Endothelial cell of umbilical vein (primary cell): Measurements from ENCODE around the gene KMT2B. TPM values are rescaled to one million over a fixed set of nuclear protein-coding genes. Genes with fewer than 3 reads are reported as not detected.

Experiments
- BruUV-seq: library from RNA; stranded (reverse); fragments of 400-500 nt; replicated peaks from 2 replicates; lab custom pipeline; 2021; lab: Mats Ljungman, UMichigan
- CTCF ChIA-PET: fragments of 300-600, 350-600 bp; sonication (Branson Sonifier 250); formaldehyde crosslinking; loops from one replicate; lab custom pipeline; 2021; ENCODE audit warnings: antibody characterized with exemption, inconsistent platforms; lab: Charles Lee
- POLR2A ChIA-PET: fragments of 300-600, 350-600 bp; sonication (Branson Sonifier 250); formaldehyde crosslinking; loops from one replicate; lab custom pipeline; 2021; ENCODE audit warnings: antibody characterized with exemption, inconsistent platforms; lab: Charles Lee
- DNase-seq: peaks from one replicate; pipeline ENCODE4 v3.0.0-alpha.2; 2011; ENCODE audit warnings: low read depth, low spot score
- FAIRE-seq: peaks from 2 replicates; lab custom pipeline; 2011; peaks lifted over from hg19 to GRCh38; lab: Jason Lieb, UNC
- H2AFZ ChIP-seq: 2 replicates; pipeline ENCODE4 v1.6.0; 2012; ENCODE audit warnings: low read depth, low read length, control low read depth, inconsistent platforms
- H3K27ac ChIP-seq: 2 replicates; pipeline ENCODE4 v1.5.1; 2011; ENCODE audit warnings: low read depth, mild to moderate bottlenecking, control low read depth, low read length, moderate library complexity; ENCODE audit not compliant: insufficient read depth
- H3K27me3 ChIP-seq, 2 experiments: 2 replicates each; pipeline versions ENCODE4 v1.6.0 to v1.6.1; 2011; ENCODE audit warnings: low read length in 2 of 2, mixed read lengths in 1 of 2; ENCODE audit not compliant: control insufficient read depth in 2 of 2, insufficient read depth in 2 of 2
- H3K36me3 ChIP-seq, 2 experiments: 2 replicates in 1 of 2; 3 replicates in 1 of 2; pipeline ENCODE4 v1.5.1; 2011; ENCODE audit warnings: low read length in 2 of 2, mild to moderate bottlenecking in 1 of 2, moderate library complexity in 1 of 2; ENCODE audit not compliant: control insufficient read depth in 2 of 2, insufficient read depth in 2 of 2; ENCODE audit errors: extremely low read depth in 1 of 2
- H3K4me1 ChIP-seq: 3 replicates; pipeline ENCODE4 v1.5.1; 2011; ENCODE audit warnings: mild to moderate bottlenecking, low read length; ENCODE audit not compliant: control insufficient read depth, insufficient read depth; ENCODE audit errors: extremely low read depth
- H3K4me2 ChIP-seq: 2 replicates; pipeline ENCODE4 v1.6.1; 2011; ENCODE audit warnings: low read length, control low read depth, mixed read lengths; ENCODE audit not compliant: insufficient read depth
- H3K4me3 ChIP-seq, 3 experiments: fragments of 200-600 bp in 1 of 3; sonication (generic), shearing (Covaris generic) in 1 of 3; replicated peaks in 1 of 3; 2 replicates each; pipeline ENCODE4 v1.5.1; 2011 to 2016; ENCODE audit warnings: control low read depth in 3 of 3, low read length in 3 of 3, mild to moderate bottlenecking in 2 of 3, inconsistent platforms in 1 of 3, low read depth in 1 of 3, moderate library complexity in 1 of 3; ENCODE audit not compliant: insufficient read depth in 1 of 3
- H3K79me2 ChIP-seq: 2 replicates; pipeline ENCODE4 v1.6.0; 2012; ENCODE audit warnings: low read length, inconsistent platforms; ENCODE audit not compliant: control insufficient read depth, insufficient read depth
- H3K9ac ChIP-seq: replicated peaks from 2 replicates; pipeline ENCODE3; 2011; ENCODE audit warnings: low read length, control low read depth; ENCODE audit not compliant: insufficient read depth; ENCODE audit errors: extremely low read depth
- H3K9me1 ChIP-seq: replicated peaks from 3 replicates; pipeline ENCODE4 v1.6.0; 2011; ENCODE audit warnings: mild to moderate bottlenecking, low read length; ENCODE audit not compliant: control insufficient read depth, insufficient read depth; ENCODE audit errors: extremely low read depth
- H3K9me3 ChIP-seq: replicated peaks from 2 replicates; pipeline ENCODE4 v1.5.1; 2012; ENCODE audit warnings: low read length, inconsistent platforms; ENCODE audit not compliant: control insufficient read depth, insufficient read depth
- H4K20me1 ChIP-seq: replicated peaks from 2 replicates; pipeline ENCODE3; 2011; ENCODE audit warnings: mild to moderate bottlenecking, low read length; ENCODE audit not compliant: control insufficient read depth, insufficient read depth; ENCODE audit errors: extremely low read depth
- CTCF ChIP-seq, 2 donors: IDR thresholded peaks; 1 replicate in 1 of 2; 2 replicates in 1 of 2; pipeline ENCODE4 v1.5.1; 2011; ENCODE audit warnings: low read length in 2 of 2, mild to moderate bottlenecking in 2 of 2, moderate library complexity in 2 of 2, control low read depth in 1 of 2, inconsistent platforms in 1 of 2, low read depth in 1 of 2; ENCODE audit not compliant: insufficient read depth in 1 of 2; ENCODE audit errors: extremely low read depth in 1 of 2
- EZH2 ChIP-seq: IDR thresholded peaks from 2 replicates; pipeline ENCODE4 v1.6.1; 2012; ENCODE audit warnings: borderline replicate concordance, low read depth, mild to moderate bottlenecking, moderate library complexity, low read length, inconsistent platforms; ENCODE audit not compliant: severe bottlenecking
- FOS ChIP-seq: IDR thresholded peaks from 2 replicates; pipeline ENCODE4 v1.6.1; 2011; ENCODE audit warnings: mild to moderate bottlenecking, low read length, moderate library complexity, borderline replicate concordance; ENCODE audit not compliant: insufficient read depth
- GATA2 ChIP-seq: IDR thresholded peaks from 2 replicates; pipeline ENCODE4 v1.7.0; 2011; ENCODE audit warnings: low read depth, mild to moderate bottlenecking, moderate library complexity, mixed read lengths, low read length; ENCODE audit not compliant: insufficient read length, insufficient read depth
- JUN ChIP-seq: IDR thresholded peaks from 2 replicates; pipeline ENCODE4 v1.6.1; 2011; ENCODE audit warnings: borderline replicate concordance, low read depth; ENCODE audit not compliant: insufficient read length, insufficient read depth
- MAX ChIP-seq: IDR thresholded peaks from 2 replicates; pipeline ENCODE4 v1.6.1; 2011; ENCODE audit not compliant: insufficient read depth, insufficient read length
- MYC ChIP-seq: IDR thresholded peaks from one replicate; pipeline ENCODE4 v1.6.1; 2011; ENCODE audit warnings: mild to moderate bottlenecking, low read depth, low read length
- POLR2A ChIP-seq: IDR thresholded peaks from 2 replicates; pipeline ENCODE4 v1.6.1; 2012; ENCODE audit warnings: low read depth, mild to moderate bottlenecking, control low read depth, low read length
- POLR2AphosphoS5 ChIP-seq: IDR thresholded peaks from 2 replicates; pipeline ENCODE4 v1.6.1; 2012; ENCODE audit warnings: low read depth, mild to moderate bottlenecking, control low read depth, low read length, moderate library complexity; ENCODE audit not compliant: insufficient read depth
- dilution Hi-C: fragments of 300-500 bp; cut with MboI; formaldehyde crosslinking; loops from one replicate; pipeline ENCODE4 v1.15.0; 2019; ENCODE audit warnings: low sequenced_read_pairs; ENCODE audit not compliant: extremely low pct_ligation_motif_present
- intact Hi-C: fragments of 100-400 bp; cut with micrococcal nuclease; formaldehyde crosslinking; loops from one replicate; pipeline ENCODE4 v1.10.0; 2022
- polyA plus RNA-seq, 4 experiments: library from polyadenylated mRNA; depleted of rRNA in 3 of 4; stranded (reverse) in 3 of 4; unstranded in 1 of 4; fragments of >200 nt; gene quantifications; 2 replicates each; pipeline versions ENCODE4 v1.2.1 to v1.2.3, GENCODE V29; 2011 to 2012; ENCODE audit warnings: missing spikeins in 1 of 4
- total RNA-seq: library from RNA; stranded (reverse); gene quantifications from 2 replicates; pipeline ENCODE4 v1.2.3, GENCODE V29; 2021

KMT2B gene
- total and polyA plus RNA-seq, 2 donors (not counting 3 experiments of a cell fraction or from before 2014, with no cell fraction given) = 28.4 to 37.2 TPM

- ChIA-PET CTCF (interaction anchor here (1.0 to 1.8 kb wide), 2 partner anchors 11 to 42 kb away, joined by 3 to 4 read pairs; partner anchors contain the start of gene LIN37), POLR2A (no interaction called here)
- Histone ChIP-seq H3K9ac (no peak overlapping the region), H3K9me1 (no peaks in the 10 kb centered on the region), H3K4me1 (peaks cover 11% of the 10 kb centered on the region), H3K9me3 (no peaks in the 10 kb centered on the region), H3K36me3 (peaks cover 9 to 41% of the 10 kb centered on the region in 2 experiments), H2AFZ (no peak overlapping the region), H3K27ac (no peak overlapping the region), H3K4me2 (no peak overlapping the region), H3K4me3 (no peak overlapping the region), H3K79me2 (no peaks in the 10 kb centered on the region), H3K27me3 (no peaks in the 10 kb centered on the region), H4K20me1 (no peaks in the 10 kb centered on the region)
- FAIRE-seq = no peak
- intact Hi-C loops = no loop called here
- no peak for DNase-seq
- dilution Hi-C loops = no loop called here
- TF ChIP-seq MAX (no peak), EZH2 (no peak), MYC (no peak), JUN (no peak), POLR2A (no peak), GATA2 (no peak), FOS (no peak), CTCF (IDR thresholded peaks at IDR 0.05; ENCODE audit: extremely low read depth in 1 of 2, insufficient read depth in 1 of 2, low read depth in 1 of 2, low read length in 2 of 2) (no peak), POLR2AphosphoS5 (no peak)
- no TSS peak for BruUV-seq
These were observed 19.4 kb downstream of the KMT2B start for GRCh38 chr19:35736913-35737886.
